NOMO-1 treated with DMSO at 0.1 percent for 48 hours (cell line): Measurements from ENCODE around the gene KCNJ5.

Source experiments
- DNase-seq: peaks from one replicate; lab custom pipeline; 2025; ENCODE audit not compliant: unreplicated experiment; lab: John Stamatoyannopoulos, UW

The KCNJ5 gene

DNA sequence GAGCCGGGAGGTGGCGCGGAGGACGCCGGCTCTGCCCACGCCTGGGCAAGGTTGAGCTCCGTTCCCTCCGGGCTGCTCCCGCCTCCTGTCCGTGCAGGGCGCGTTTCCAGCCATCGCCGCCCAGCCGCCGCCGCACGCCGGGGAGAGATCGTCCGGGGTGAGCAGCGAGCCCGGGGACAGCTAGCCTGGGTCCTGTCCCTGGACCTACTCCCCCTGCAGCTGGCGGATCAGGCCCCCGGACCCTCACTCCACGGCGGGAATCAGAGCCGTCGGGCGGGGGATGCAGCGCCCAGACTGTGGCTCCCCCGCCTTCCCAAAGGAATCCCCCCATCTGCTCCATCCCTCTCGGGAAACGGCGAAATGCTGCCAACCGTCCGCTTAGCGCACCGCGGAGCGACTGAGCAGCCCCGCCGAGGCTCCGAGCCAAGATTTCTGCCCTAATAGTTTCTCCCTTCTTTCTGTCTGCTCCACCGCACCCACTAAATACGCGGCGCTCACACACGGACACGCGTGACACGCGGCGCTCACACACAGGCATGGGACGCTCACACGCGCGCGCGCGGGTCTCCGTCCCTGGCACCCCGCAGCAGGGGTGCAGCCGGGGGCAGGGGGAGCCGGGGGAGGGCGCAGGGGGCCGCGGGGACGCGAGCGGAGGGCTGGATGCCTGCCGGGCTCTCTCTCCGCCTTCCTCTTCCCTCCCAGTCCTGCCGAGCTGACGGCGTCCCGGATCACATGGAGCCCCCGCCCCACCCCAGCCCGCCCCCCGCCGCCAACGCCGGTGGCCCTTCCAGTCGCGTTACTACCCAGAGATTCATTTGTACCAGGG is at the start of gene KCNJ5:
Gene KCNJ5, plus strand, starts transcription at position 814 of the 826 bp plus-strand sequence. CDS start 19,918 bp downstream, outside the sequence.
- DNase-seq: no peak

DNA sequence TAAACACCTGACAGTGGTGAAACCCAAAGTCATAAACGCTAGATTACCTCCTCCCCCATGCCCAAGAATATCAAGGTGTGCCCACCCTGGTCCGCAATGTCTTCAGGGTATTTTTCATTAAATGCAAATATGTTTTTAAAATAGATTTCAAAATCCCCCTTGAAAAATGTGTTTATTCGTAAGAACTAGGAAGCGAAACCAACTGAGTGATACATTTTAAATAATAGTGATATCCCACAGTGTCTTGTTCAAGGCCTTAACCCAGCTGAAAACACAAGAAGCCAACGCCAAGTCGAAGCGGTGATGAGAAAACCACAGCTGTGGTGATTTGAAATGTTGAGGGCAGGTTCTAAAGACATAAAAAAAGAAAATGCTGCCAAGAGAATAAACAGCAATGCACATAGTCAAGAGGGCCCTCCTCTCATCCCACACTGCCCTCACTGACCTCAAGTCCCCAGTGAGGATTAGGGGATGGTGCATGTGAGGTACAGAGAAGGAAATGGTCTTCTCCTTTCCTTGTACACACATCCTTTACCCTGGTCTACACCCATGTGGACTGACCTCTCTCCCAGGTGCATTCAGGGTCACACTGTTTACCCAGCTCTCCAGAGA is 49.6 kb upstream of the KCNJ5 start:
- DNase-seq: no peak

DNA sequence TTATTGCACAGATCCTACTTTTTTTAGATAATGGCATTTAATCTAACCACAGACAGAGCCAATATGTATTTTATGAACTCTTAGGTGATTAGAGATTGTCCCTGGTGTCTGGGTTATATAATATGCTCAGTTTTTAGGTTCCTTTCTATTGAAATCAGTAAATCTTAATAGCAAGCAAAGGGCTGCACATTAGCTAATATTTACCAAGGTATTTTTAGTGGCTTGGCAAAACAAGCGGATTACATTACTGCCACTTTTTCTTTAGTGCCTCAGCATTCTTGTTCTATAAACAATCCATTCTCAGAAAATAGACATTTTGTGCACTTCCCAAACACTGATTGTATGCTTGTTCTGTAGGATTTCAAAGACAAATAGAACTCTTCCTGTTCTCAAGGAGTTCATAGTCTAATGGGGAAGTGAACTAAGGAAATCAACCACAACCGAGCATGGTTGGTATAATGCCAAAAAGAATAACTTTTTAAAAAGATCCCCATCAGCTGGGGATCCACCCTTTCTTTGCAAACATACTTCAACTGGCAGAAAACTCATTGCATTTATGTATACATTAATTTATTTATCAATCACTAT is 47.9 kb upstream of the KCNJ5 start:
- no peak for DNase-seq

- peak; percentile 23 for DNase-seq
These were observed 45.8 kb upstream of the KCNJ5 start for GRCh38 chr11:128845334-128845780.

DNA sequence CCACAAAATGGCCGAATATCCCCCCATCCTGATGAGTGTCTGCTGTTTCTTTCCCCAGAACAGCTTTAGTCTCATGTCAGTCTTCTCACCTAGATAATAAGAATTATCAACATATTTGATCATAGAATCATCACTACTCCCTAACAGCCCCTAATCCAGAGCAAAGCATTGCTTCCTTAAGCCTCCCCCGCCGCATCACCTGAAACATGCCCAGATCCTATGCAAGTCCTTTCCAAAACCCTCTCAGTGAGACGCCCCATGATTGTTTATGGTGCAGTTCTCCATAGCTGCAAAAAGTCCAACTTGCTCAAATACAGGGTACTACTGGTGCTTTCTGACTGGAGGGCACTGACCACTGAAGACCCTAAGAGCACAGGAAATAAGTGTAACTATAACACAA is 44.2 kb upstream of the KCNJ5 start:
- DNase-seq: no peak

GRCh38 chr11:128848815-128849455 is 42.2 kb upstream of the KCNJ5 start:
- DNase-seq: peak; percentile 25

DNA sequence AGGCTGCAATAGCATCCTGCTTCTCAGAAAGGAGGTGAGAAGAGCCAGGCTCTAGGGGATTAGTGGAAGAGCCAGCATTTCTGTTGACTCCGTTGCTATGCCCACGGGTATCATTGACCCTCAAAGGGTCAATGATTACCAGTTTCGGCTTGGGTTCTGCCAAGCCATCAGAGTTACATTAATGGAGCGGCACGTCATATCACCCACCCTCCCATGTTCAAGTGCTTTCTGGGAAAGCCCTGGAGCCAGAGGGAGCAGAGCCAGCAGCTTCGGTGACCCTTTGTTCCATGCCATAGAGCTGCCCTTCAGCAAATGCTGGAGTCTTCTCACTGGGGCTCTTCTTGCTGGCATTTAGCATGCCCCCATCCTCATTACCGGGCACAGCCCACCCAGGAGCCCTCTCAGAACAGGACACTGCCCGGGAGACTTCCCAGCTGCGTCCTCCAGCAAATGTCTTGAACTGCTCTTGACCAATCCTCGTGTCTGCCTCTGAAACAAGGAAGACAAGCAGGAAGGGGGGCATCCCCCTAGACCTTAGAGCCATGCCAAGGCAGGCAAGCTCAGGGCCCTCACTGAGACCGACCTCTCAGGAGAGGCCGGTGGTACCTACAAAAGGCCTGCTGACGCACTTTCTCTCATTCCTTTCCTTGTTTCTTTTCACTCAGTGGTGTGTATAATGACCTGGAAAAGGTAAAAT is 38.7 kb upstream of the KCNJ5 start:
- no peak for DNase-seq

- DNase-seq: no peak
These were observed 37.6 kb upstream of the KCNJ5 start for GRCh38 chr11:128853559-128853958.

GRCh38 chr11:128854841-128855240 is 36.3 kb upstream of the KCNJ5 start:
- DNase-seq: no peak

DNA sequence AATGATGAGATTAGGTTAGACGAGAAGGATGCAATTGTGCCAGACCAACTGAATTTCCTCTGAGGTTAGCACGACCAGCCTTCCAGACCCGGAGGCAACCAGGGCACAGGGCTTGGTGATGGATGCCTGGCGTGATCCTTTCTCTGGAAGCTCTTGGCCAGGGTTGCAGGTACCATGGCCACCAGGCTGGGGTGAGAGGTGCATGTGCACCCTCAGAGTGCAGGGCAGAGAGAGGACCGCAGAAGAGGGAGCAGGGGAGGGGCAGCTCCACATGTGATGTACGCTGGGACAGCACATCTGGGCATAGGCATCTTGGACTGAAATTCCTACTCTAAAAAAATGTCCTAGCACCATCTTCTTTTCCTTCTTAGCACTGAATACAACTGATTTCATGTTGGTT is 34.9 kb upstream of the KCNJ5 start:
- DNase-seq: no peak

GRCh38 chr11:128857341-128857740 is 33.8 kb upstream of the KCNJ5 start:
- DNase-seq: no peak

GRCh38 chr11:128859563-128860441 is 31.4 kb upstream of the KCNJ5 start:
- DNase-seq: no peak

DNA sequence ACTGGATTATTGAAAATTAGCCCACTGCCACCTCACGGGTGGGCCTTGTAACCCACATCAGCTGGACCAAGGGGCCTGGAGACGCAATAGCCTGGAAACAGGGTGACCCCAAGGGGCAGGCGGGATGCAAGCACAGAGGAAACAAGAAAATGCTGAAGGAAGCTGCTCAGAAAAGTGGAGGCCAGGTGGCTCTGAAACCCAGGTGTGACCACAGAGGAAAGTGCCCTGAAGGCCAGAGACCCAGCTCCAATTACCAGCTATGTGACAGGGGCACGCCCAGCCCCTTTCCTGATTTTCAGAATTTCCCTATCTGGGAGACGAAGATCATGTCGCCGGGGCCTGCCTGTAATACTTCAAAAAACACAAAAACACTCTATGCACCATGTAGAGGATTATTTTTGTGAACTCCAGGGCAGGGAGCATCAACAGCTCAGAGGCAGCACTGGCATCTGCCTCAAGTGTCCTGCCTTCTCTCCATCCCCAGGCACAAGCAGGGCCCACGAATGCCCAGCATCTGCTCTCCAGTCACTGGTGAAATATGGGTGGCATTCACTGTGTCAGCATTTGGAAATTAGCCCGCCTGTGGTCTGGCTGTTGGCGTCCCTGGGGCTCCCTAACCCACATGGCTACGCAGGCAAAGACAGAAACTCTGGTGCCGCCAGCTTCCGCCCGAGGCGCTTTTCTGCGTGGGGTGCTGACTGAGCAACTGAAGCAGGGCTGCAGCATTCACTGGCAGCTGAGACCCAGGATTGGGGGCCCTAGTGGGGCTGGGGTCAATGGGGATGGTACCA is 30.4 kb upstream of the KCNJ5 start:
- DNase-seq: no peak

- no peak for DNase-seq
These were observed 28.8 kb upstream of the KCNJ5 start for GRCh38 chr11:128862406-128862805.

DNA sequence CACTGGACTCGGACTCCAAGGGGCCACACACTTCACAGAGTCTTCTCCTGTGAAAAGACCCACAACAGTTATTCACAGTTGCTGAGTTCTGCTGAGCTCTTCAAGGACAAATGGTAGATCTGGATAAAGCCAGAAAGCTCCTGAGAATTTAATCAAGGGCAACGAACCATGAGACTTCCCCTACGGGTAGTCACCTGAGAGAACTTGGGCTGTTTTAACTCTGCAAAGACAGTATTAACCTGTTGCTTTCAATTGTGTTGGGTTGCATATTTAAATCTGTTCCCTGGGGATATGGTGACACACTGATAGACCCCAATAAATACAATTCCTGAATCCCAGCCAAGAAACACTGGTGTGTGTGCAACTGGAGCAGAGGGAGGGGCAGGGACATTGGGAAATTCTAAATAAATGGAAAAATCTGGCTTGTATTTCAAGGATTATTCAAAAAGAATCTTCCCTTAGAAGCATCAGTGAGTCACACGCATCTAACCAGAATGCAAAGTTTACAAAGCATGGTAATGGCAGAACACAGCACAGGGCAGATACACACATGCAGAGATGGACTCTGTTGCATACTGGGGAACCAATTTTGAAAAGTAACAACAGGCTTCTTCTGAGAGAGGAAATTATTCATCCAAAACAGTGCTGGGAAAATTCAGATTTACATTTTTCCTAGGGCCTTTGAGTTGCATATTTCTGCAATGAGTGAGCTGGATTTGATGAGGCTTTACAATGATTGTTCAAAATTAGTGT is 28.1 kb upstream of the KCNJ5 start:
- DNase-seq: no peak

DNA sequence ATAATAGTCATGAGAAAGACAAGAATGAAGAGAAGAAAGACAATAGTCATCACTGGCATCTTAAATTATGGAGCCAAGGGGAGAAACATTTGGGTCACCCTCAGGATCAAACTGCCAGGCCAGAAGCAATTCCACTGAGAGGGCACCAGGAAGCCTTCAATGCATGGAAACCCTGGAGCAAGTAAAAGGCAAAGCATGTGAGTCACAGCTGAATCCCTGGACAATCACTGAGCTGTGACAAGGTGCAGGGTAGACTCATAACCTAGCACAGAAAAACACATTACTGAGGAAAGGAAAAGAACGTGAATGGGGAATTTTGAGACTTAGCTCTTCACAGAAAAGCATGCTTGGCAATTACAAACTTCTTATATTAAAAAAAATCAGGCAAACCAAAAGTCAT is 25.7 kb upstream of the KCNJ5 start:
- DNase-seq: no peak

- DNase-seq: peak; percentile 43
These were observed 23.9 kb upstream of the KCNJ5 start, which contains the start of gene KCNJ1 for GRCh38 chr11:128867277-128867676. TSS of gene KCNJ1 (minus strand) at chr11:128867296. CDS start at chr11:128840243, 27,053 bp downstream.
